ENCODE results near the gene ZNF439.
A peak's percentile ranks its signal among the peaks of the same experiment; 100 is the strongest.
"Not testable (repeated sequence)": the region's sequence is repeated elsewhere in the genome, so short reads cannot be mapped to it uniquely, and the experiment has no call there.

The ZNF439 gene

DNA sequence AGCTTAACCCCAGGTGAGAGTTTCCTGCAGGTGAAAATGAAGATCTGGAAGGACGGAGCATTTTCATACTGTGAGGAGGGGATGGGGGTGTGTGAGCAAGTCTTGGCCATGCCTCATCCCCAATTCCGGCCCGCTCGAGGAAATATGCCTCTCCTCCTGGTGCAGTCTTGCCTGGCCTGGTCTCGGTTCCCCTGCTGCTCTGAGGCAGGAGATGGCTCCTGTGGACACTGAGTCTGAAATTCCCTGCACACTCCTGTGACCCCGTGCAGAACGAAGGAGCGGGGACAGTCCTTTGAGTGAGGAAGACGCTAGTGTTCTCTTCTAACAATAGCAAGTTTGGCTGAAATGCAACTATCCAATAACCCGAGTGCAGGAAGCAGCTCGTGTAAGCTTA, 329 bp upstream of the ZNF439 start:
- no peak for DNase-seq
- Mint-ChIP-seq H3K4me3 (peak overlapping the region; percentile 82), H3K9me3 (peaks cover 3% of the 10 kb centered on the region), H3K4me1 (peaks cover 31% of the 10 kb centered on the region), H3K27me3 (no peaks in the 10 kb centered on the region), H3K36me3 (ENCODE audit: low read depth) (peaks cover 18% of the 10 kb centered on the region), H3K27ac (peak overlapping the region; percentile 81)
- no peak for ATAC-seq

DNA sequence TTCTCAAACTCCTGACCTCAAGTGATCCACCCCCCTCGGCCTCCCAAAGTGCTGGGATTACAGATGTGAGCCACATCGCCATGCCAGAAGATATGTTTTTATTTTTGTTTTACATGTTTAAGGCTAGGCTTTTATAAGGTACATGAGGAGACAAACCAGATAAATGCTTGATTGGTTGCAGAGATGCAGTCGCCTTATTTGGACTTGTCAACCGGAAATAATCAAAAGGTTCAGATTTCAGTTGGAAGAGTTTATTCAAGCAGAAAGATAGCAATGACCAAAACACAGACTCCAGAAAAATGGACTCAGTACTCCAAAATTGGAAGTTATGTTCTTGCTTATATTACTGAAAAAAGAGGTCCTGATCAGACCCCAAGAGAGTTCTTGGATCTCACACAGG, 1.8 kb downstream of the ZNF439 start:
- not testable (repeated sequence) for ATAC-seq, DNase-seq

DNA sequence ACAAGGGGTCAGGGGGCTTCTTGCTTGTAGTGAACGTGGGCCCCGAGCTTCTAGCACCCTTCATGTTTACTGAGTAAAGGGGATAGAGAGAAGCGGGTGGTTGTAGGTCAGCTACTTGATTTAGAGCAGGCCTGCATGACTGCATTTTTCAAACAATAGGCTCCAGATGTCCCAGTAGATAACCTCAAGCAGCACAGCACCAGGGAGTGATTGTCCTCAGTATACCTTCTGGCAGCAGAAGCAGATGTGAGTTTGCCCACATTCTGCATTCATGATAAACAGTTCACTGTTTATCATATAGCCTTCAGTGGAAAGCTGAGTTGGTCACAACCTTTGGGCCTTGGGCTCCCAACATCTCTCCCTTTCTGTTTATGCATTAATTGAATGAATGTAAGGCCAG, 4.8 kb downstream of the ZNF439 start:
- H3K36me3 Mint-ChIP-seq (ENCODE audit: low read depth), result peaks cover 52% of the 10 kb centered on the region

More for the DNA sequence above, 1.8 kb downstream of the ZNF439 start:
- H3K9me3 Mint-ChIP-seq, H3K27ac Mint-ChIP-seq, H3K27me3 Mint-ChIP-seq, H3K4me3 Mint-ChIP-seq: not testable (repeated sequence)
- Mint-ChIP-seq H3K4me1 (peaks cover 26% of the 10 kb centered on the region), H3K36me3 (ENCODE audit: low read depth) (peaks cover 31% of the 10 kb centered on the region)

DNA sequence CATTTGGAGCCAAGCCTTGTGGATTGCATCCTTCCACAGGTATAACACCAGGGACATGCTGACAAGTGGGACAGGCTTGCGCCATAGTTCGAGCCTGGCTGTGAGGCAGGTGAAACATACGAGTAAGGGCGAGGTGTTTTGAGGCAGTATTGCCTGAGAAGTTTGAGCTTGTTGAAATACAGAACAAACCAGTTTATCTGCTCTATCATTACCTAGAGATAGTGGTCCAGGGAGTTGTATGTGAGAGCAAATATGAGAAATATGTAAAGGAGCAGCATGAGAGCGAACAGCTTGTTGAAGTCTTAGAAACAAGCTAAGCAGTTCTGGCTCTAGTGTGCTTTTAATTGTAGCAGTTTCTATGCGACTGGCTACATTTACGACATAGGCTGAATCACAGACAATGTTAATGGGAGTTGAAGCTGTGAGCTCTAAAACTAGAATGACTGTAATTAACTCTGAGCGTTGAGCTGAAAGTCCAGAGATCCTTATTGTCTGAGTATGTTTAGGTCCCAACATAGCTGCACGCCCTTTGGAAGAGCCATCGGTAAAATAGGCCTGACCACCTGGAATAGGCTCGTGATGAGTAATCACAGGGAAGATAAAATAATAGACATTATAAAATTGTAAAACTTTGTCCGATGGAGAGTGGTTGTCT, 8.2 kb downstream of the ZNF439 start:
- H3K4me1 Mint-ChIP-seq, result no peaks in the 10 kb centered on the region
- peaks cover 60% of the 10 kb centered on the region for H3K9me3 Mint-ChIP-seq
- ATAC-seq (no peak), DNase-seq (no peak)
- peaks cover 69% of the 10 kb centered on the region for H3K36me3 Mint-ChIP-seq (ENCODE audit: low read depth)
- H3K4me3 Mint-ChIP-seq, result no peak overlapping the region
- no peak overlapping the region for H3K27ac Mint-ChIP-seq
- H3K27me3 Mint-ChIP-seq, result no peaks in the 10 kb centered on the region

More for the DNA sequence above, 4.8 kb downstream of the ZNF439 start:
- H3K4me1 Mint-ChIP-seq, result peaks cover 22% of the 10 kb centered on the region
- H3K9me3 Mint-ChIP-seq, result peaks cover 28% of the 10 kb centered on the region
- DNase-seq (no peak), ATAC-seq (no peak)
- H3K4me3 Mint-ChIP-seq, result no peak overlapping the region
- H3K27me3 Mint-ChIP-seq, result no peaks in the 10 kb centered on the region
- no peak overlapping the region for H3K27ac Mint-ChIP-seq

DNA sequence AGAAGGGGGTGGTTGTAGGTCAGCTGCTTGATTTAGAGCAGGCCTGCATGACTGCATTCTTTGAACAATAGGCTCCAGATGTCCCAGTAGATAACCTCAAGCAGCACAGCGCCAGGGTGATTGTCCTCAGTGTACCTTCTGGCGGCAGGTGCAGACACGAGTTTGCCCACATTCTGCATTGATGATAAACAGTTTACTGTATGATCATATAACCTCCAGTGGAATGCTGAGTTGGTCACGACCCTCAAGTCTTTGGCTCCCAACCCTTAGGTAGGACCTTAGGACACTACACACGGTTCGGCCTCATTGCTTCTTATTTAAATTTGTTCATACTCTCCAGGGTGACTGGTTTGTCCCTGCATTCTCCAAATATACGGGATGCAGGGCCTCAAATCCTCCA, 12.2 kb downstream of the ZNF439 start:
- H3K27me3 Mint-ChIP-seq, result no peaks in the 10 kb centered on the region
- H3K36me3 Mint-ChIP-seq (ENCODE audit: low read depth), result peaks cover 82% of the 10 kb centered on the region
- peaks cover 85% of the 10 kb centered on the region for H3K9me3 Mint-ChIP-seq
- H3K4me1 Mint-ChIP-seq, result no peaks in the 10 kb centered on the region
- no peak overlapping the region for H3K27ac Mint-ChIP-seq
- ATAC-seq (no peak), DNase-seq (no peak)
- no peak overlapping the region for H3K4me3 Mint-ChIP-seq

DNA sequence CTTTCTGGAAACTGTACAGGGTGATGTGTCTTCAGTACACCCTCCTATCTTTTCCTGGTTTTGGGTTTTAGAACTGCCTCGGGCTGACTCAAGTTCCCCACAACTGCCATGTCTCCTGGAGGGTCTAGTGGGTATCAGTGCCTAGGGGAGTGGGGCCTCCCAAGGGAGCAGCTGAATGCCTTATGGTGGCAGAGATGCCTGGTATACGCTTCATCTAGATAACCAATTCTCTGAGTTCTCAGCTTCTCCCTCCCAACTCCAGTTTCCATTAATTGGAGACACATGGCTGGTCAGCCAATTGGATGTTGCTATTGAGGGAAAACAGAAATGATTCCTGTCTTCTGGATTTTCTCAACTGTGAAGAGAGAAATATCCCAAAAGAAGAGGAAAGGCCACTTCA, 12.8 kb downstream of the ZNF439 start:
- H3K27ac Mint-ChIP-seq, result no peak overlapping the region
- H3K4me1 Mint-ChIP-seq, result no peaks in the 10 kb centered on the region
- DNase-seq (no peak), ATAC-seq (no peak)
- peaks cover 82% of the 10 kb centered on the region for H3K36me3 Mint-ChIP-seq (ENCODE audit: low read depth)
- no peak overlapping the region for H3K4me3 Mint-ChIP-seq
- no peaks in the 10 kb centered on the region for H3K27me3 Mint-ChIP-seq
- H3K9me3 Mint-ChIP-seq, result peaks cover 85% of the 10 kb centered on the region

DNA sequence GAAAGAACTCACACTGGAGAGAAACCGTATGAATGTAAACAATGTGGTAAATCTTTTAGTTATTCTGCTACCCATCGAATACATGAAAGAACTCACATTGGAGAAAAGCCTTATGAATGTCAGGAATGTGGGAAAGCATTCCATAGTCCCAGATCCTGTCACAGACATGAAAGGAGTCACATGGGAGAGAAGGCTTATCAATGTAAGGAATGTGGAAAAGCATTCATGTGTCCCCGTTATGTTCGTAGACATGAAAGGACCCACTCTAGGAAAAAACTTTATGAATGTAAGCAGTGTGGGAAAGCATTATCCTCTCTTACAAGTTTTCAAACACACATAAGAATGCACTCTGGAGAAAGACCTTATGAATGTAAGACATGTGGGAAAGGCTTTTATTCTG, 19.2 kb downstream of the ZNF439 start:
- H3K4me3 Mint-ChIP-seq, H3K4me1 Mint-ChIP-seq, H3K27me3 Mint-ChIP-seq, ATAC-seq, DNase-seq, H3K27ac Mint-ChIP-seq: not testable (repeated sequence)
- peaks cover 75% of the 10 kb centered on the region for H3K36me3 Mint-ChIP-seq (ENCODE audit: low read depth)
- peaks cover 72% of the 10 kb centered on the region for H3K9me3 Mint-ChIP-seq

DNA sequence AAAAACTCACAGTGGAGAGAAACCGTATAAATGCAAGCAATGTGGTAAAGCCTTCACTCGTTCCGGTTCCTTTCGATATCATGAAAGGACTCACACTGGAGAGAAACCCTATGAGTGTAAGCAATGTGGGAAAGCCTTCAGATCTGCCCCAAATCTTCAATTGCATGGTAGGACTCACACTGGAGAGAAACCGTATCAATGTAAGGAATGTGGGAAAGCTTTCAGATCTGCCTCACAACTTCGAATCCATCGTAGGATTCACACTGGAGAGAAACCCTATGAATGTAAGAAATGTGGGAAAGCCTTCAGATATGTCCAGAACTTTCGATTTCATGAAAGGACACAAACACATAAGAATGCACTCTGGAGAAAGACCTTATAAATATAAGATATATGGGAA, 19.7 kb downstream of the ZNF439 start:
- no peak for ATAC-seq
- no peak overlapping the region for H3K27ac Mint-ChIP-seq
- no peak overlapping the region for H3K4me3 Mint-ChIP-seq
- peaks cover 73% of the 10 kb centered on the region for H3K36me3 Mint-ChIP-seq (ENCODE audit: low read depth)
- no peak for DNase-seq
- H3K4me1 Mint-ChIP-seq, result no peaks in the 10 kb centered on the region
- H3K27me3 Mint-ChIP-seq, result no peaks in the 10 kb centered on the region
- H3K9me3 Mint-ChIP-seq, result peaks cover 69% of the 10 kb centered on the region

DNA sequence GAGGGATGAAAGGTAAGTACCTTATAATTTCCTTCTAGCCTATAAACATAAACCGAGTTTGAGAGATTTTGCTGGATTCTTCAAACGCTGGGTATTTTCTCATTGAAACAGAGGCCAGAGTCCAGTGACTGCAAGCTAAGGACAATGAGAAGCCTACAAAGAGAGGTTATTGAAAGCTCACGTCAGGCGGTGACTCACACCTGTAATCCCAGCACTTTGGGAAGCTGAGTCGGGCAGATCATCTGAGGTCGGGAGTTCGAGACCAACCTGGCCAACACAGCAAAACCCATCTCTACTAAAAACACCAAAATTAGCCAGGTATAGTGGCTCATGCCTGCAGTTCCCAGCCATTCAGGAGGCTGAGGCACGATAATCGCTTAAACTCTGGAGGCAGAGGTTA, 24.1 kb downstream of the ZNF439 start:
- Mint-ChIP-seq H3K9me3 (peaks cover 33% of the 10 kb centered on the region), H3K27me3 (no peaks in the 10 kb centered on the region), H3K27ac (no peak overlapping the region), H3K4me1 (no peaks in the 10 kb centered on the region), H3K4me3 (no peak overlapping the region), H3K36me3 (ENCODE audit: low read depth) (peaks cover 31% of the 10 kb centered on the region)
- ATAC-seq (no peak), DNase-seq (no peak)

DNA sequence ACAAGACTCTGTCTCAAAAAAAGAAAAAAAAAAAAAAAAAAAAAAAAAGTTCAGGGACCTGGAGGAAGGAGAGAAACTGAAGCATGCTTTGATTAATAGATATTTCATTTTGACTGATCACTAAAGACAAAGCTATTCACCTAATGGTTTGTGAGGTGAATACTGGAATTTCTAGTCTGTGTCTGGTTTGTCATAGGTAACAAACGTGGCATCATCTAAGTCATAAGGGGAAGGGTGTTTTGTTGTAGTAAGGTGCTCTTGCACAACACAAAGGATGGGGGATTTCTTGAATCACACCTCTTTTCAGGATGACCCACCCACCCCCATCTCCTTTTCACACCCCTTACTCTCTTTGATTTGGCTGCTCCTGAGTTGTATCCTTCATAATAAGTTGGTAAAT, 25.2 kb downstream of the ZNF439 start:
- no peak for ATAC-seq
- H3K4me3 Mint-ChIP-seq, result no peak overlapping the region
- no peak for DNase-seq
- H3K27ac Mint-ChIP-seq, result no peak overlapping the region
- H3K27me3 Mint-ChIP-seq, result no peaks in the 10 kb centered on the region
- H3K9me3 Mint-ChIP-seq, result peaks cover 22% of the 10 kb centered on the region
- no peaks in the 10 kb centered on the region for H3K4me1 Mint-ChIP-seq
- peaks cover 19% of the 10 kb centered on the region for H3K36me3 Mint-ChIP-seq (ENCODE audit: low read depth)

DNA sequence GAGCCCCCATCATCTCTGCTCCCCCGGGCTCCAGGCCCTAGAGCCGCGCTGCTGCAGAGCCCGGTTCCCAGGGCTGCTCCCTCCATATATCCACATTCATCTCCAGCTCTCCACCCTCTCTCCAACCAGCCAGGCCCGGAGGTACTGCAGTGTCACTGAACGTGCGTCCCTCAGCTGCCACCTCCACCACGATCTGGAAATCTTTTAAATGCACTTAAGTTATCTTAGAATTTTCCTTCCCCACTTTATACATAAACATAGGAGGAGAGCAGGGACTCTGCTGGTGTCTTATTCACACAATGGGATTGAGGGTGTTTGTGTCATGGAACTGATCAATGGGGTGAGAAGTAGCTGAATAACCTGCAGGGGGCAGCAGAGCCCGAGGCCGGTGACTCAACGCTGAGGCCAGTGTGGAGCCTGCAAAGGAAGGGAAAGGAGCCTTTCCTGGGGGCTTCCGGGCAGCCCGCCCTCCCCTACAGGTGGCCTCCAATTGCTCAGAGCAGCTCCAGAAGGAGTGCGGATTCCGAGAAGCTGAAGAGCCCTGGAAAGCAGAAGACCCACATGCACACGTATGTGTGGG, 31.3 kb downstream of the ZNF439 start:
- ATAC-seq (peak; percentile 54), DNase-seq (peak; percentile 70)
- not testable (repeated sequence) for H3K9me3 Mint-ChIP-seq; H3K27ac Mint-ChIP-seq; H3K27me3 Mint-ChIP-seq; H3K4me1 Mint-ChIP-seq; H3K4me3 Mint-ChIP-seq; H3K36me3 Mint-ChIP-seq (ENCODE audit: low read depth)

DNA sequence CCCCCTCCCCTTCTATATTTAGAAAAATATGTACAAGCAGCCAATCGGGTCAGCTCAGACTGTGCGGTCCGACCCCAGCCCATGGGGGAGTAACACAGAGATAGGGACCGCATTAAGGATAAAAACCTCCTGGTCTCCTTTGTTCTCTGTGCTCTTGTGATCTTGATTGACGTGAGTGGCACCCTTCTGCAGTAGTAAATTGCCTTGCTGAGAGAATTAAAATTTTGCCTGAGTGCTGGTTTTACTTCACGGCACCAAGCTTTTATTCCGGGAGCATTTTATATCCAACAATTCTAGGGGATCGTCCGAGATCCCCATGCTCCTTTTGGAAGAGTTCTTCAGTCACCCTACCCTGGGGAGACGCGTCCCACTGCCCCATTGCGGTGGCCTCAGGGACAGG, 32.1 kb downstream of the ZNF439 start:
- no peak for DNase-seq
- Mint-ChIP-seq H3K4me1 (no peaks in the 10 kb centered on the region), H3K9me3 (no peaks in the 10 kb centered on the region), H3K4me3 (no peak overlapping the region), H3K27me3 (no peaks in the 10 kb centered on the region), H3K27ac (no peak overlapping the region), H3K36me3 (ENCODE audit: low read depth) (no peaks in the 10 kb centered on the region)
- ATAC-seq, result no peak

DNA sequence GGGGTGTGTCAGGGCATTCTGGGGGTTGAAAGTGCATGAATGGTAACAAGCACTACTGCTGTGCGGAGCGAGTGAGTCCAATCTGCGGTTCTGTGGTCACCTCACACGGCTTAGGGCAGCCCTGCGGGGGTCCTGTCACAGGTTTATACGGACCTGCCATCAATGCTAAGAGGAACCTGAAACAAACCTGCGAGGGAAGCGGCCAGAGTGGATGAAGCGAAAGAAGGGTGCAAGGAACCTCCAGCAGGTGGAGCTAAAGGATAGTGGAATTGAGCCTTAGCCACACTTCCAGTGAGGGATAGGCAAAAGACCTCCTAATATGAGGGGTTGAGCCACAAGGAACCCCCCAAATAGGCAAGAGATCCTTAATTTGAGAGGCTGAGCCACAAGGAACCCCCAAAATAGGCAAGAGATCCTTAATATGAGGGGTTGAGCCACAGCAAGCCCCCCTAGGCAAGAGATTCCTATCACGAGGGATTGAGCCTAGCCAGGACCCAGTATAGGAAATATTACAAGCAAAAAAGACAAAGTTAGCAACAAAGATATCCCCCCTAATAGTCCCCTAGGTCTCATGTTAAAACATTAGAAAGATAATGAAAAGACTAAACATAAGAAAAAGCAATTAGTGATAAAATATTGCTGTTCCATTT, 32.8 kb downstream of the ZNF439 start:
- Mint-ChIP-seq H3K27ac (no peak overlapping the region), H3K4me3 (no peak overlapping the region), H3K9me3 (peaks cover 2% of the 10 kb centered on the region), H3K4me1 (no peaks in the 10 kb centered on the region), H3K36me3 (ENCODE audit: low read depth) (no peaks in the 10 kb centered on the region), H3K27me3 (no peaks in the 10 kb centered on the region)
- ATAC-seq, result peak; percentile 52
- DNase-seq, result peak; percentile 60

DNA sequence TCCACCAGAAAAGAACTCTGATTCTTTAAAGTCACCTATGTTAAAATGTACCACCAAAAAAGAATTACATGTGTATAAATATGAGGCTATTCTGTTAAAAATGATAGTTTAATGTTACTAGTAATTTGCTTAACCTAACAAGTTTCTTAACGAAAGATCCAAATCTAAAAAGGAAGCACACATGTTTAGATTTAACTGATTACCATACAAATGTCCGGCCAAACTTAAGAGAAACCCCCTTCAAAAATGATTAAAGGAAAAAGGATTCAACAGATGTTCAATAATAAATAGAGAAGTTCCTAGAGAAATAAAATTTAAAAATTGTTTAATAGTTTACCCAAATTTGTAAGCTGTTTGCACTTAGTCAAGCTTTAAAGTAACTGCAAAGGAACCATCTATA, 34.1 kb downstream of the ZNF439 start:
- H3K4me1 Mint-ChIP-seq, result peaks cover 4% of the 10 kb centered on the region

DNA sequence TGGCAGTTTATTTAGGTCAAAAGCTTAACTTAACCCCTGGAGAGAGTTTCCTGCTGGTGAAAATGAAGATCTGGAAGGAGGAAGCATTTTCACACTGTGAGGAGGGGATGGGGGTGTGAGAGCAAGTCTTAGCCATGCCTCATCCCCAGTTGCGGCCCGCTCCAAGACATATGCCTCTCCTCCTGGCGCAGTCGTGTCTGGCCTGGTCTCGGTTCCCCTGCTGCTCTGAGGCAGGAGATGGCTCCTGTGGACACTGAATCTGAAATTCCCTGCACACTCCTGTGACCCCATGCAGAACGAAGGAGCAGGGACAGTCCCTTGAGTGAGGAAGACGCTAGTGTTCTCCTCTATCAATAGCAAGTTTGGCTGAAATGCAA, 38.7 kb downstream of the ZNF439 start:
- Mint-ChIP-seq H3K4me3 (peak overlapping the region; percentile 86), H3K4me1 (peaks cover 19% of the 10 kb centered on the region), H3K27ac (peak overlapping the region; percentile 81), H3K9me3 (peaks cover 3% of the 10 kb centered on the region), H3K36me3 (ENCODE audit: low read depth) (no peaks in the 10 kb centered on the region), H3K27me3 (no peaks in the 10 kb centered on the region)
- DNase-seq (no peak), ATAC-seq (peak; percentile 18)

More for the DNA sequence above, 34.1 kb downstream of the ZNF439 start:
- Mint-ChIP-seq H3K36me3 (ENCODE audit: low read depth) (no peaks in the 10 kb centered on the region), H3K27me3 (no peaks in the 10 kb centered on the region), H3K4me3 (no peak overlapping the region), H3K27ac (no peak overlapping the region), H3K9me3 (peaks cover 3% of the 10 kb centered on the region)
- ATAC-seq, result no peak
- no peak for DNase-seq

Data from activated naive CD8-positive, alpha-beta T cell treated with anti-CD3 and anti-CD28 coated beads, Interleukin-2, amount 50 U/mL, for 24 hours (primary cell).